ENCODE measurements around the gene ANKRD44.
"Not testable (repeated sequence)": the region's sequence is repeated elsewhere in the genome, so short reads cannot be mapped to it uniquely, and the experiment has no call there.

DNA sequence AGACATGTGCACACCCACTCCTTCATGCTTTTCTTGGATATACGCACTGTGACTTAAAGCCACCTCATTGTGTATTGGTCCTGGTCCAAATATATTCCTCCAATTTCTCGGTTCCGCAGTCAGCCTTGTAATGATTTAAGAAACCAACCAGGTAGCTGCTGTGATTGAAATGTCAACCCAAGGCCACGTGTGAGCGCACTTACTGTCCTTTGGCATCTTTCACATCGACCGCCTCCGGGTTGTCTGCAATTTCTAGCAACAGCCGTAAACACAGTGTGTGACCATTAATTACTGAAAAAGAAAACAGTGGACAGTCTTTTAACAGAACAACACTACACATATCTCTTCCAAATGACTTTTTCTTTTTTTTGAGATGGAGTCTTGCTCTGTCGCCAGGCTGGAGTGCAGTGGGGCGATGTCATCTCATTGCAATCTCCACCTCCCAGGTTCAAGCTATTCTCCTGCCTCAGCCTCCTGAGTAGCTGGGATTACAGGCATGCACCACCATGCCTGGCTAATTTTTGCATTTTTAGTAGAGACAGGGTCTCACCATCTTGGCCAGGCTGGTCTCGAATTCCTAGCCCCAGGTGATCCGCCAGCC, 301.7 kb downstream of the ANKRD44 start:
- TF ChIP-seq, protein P1, sequence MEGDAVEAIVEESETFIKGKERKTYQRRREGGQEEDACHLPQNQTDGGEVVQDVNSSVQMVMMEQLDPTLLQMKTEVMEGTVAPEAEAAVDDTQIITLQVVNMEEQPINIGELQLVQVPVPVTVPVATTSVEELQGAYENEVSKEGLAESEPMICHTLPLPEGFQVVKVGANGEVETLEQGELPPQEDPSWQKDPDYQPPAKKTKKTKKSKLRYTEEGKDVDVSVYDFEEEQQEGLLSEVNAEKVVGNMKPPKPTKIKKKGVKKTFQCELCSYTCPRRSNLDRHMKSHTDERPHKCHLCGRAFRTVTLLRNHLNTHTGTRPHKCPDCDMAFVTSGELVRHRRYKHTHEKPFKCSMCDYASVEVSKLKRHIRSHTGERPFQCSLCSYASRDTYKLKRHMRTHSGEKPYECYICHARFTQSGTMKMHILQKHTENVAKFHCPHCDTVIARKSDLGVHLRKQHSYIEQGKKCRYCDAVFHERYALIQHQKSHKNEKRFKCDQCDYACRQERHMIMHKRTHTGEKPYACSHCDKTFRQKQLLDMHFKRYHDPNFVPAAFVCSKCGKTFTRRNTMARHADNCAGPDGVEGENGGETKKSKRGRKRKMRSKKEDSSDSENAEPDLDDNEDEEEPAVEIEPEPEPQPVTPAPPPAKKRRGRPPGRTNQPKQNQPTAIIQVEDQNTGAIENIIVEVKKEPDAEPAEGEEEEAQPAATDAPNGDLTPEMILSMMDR (IDR thresholded peaks at IDR 0.05), result not testable (repeated sequence)
- not testable (repeated sequence) for TF ChIP-seq POLR2A (IDR thresholded peaks at IDR 0.05)
